SK-N-SH treated with all-trans-retinoic acid at 6 μM for 48 hours (cell line): ENCODE measurements around the gene GID4.

Experiments
- BACH2 ChIP-seq: fragments of 250-450 bp; sonication (Bioruptor Pico); IDR thresholded peaks from 2 replicates; pipeline ENCODE4 v1.9.0; 2021; ENCODE audit warnings: mild to moderate bottlenecking, borderline replicate concordance
- OSR1 ChIP-seq: fragments of 250-450 bp; sonication (Bioruptor Pico); IDR thresholded peaks from 2 replicates; pipeline ENCODE4 v1.8.0; 2022; ENCODE audit warnings: moderate library complexity, mild to moderate bottlenecking, inconsistent platforms
- TCF4 ChIP-seq: fragments of 250-450 bp; sonication (Bioruptor Pico); IDR thresholded peaks from 2 replicates; pipeline ENCODE4 v1.8.0; 2021; ENCODE audit warnings: mild to moderate bottlenecking, moderate library complexity, borderline replicate concordance
- TF ChIP-seq, protein P1 (sequence below): fragments of 250-450 bp; sonication (Bioruptor Pico); IDR thresholded peaks from 2 replicates; pipeline ENCODE4 v1.8.0; 2020; ENCODE audit warnings: mild to moderate bottlenecking, moderate library complexity, borderline replicate concordance

- TF ChIP-seq, protein P1, sequence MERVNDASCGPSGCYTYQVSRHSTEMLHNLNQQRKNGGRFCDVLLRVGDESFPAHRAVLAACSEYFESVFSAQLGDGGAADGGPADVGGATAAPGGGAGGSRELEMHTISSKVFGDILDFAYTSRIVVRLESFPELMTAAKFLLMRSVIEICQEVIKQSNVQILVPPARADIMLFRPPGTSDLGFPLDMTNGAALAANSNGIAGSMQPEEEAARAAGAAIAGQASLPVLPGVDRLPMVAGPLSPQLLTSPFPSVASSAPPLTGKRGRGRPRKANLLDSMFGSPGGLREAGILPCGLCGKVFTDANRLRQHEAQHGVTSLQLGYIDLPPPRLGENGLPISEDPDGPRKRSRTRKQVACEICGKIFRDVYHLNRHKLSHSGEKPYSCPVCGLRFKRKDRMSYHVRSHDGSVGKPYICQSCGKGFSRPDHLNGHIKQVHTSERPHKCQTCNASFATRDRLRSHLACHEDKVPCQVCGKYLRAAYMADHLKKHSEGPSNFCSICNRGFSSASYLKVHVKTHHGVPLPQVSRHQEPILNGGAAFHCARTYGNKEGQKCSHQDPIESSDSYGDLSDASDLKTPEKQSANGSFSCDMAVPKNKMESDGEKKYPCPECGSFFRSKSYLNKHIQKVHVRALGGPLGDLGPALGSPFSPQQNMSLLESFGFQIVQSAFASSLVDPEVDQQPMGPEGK (CRISPR knock-in tag): no peak
- no peak for TF ChIP-seq OSR1
- no peak for TF ChIP-seq TCF4
- no peak for TF ChIP-seq BACH2 (CRISPR knock-in tag)
Observed at GRCh38 chr17:18020971-18021370, 18.2 kb upstream of the GID4 start.
